GM12873 (cell line): ENCODE data around the gene ALMS1.

Experiments used
- CTCF ChIP-seq: IDR thresholded peaks from 2 replicates; pipeline ENCODE4 v1.5.1; 2012; ENCODE audit warnings: low read depth, mild to moderate bottlenecking, moderate library complexity, low read length, control low read depth; ENCODE audit not compliant: insufficient read depth; ENCODE audit errors: missing control alignments

Gene ALMS1

GRCh38 chr2:73640946-73641766 lies 255.5 kb downstream of the ALMS1 start:
- no peak for TF ChIP-seq CTCF

GRCh38 chr2:73641767-73642062 lies 256.1 kb downstream of the ALMS1 start:
- no peak for TF ChIP-seq CTCF

- no peak for TF ChIP-seq CTCF
Measured at GRCh38 chr2:73642338-73643018, 256.8 kb downstream of the ALMS1 start, which contains the start of gene NAT8. TSS of gene NAT8 (minus strand) at chr2:73642422. CDS start at chr2:73641628, 794 bp downstream.

GRCh38 chr2:73651591-73652230 lies 266.1 kb downstream of the ALMS1 start:
- no peak for TF ChIP-seq CTCF

- TF ChIP-seq CTCF = no peak
Measured at GRCh38 chr2:73652348-73652747, 266.7 kb downstream of the ALMS1 start.

- TF ChIP-seq CTCF = no peak
Measured at GRCh38 chr2:73654175-73654574, 268.5 kb downstream of the ALMS1 start.
